ENCODE measurements around the gene FGF18.
A peak's percentile ranks its signal among the peaks of the same experiment; 100 is the strongest.

The FGF18 gene

GRCh38 chr5:171445644-171446516, 26.4 kb downstream of the FGF18 start:
- DNase-seq = no peak

- no peak for DNase-seq
Observed at GRCh38 chr5:171447226-171447625, 27.8 kb downstream of the FGF18 start.

GRCh38 chr5:171449426-171449825, 30.0 kb downstream of the FGF18 start:
- no peak for DNase-seq

GRCh38 chr5:171450423-171451331, 31.2 kb downstream of the FGF18 start:
- peak; percentile 21 for DNase-seq

GRCh38 chr5:171451421-171451820, 32.0 kb downstream of the FGF18 start:
- DNase-seq = no peak

- no peak for DNase-seq
Observed at GRCh38 chr5:171453056-171453725, 33.7 kb downstream of the FGF18 start.

- DNase-seq = no peak
Observed at GRCh38 chr5:171453988-171454387, 34.5 kb downstream of the FGF18 start.

GRCh38 chr5:171454549-171454948, 35.1 kb downstream of the FGF18 start:
- DNase-seq = no peak

GRCh38 chr5:171455522-171455921, 36.1 kb downstream of the FGF18 start:
- DNase-seq = no peak

GRCh38 chr5:171457208-171457981, 37.9 kb downstream of the FGF18 start:
- no peak for DNase-seq

- DNase-seq = no peak
Observed at GRCh38 chr5:171459839-171460238, 40.4 kb downstream of the FGF18 start.

GRCh38 chr5:171462136-171462927, 42.9 kb downstream of the FGF18 start:
- DNase-seq = no peak

- no peak for DNase-seq
Observed at GRCh38 chr5:171462928-171463861, 43.7 kb downstream of the FGF18 start.

GRCh38 chr5:171463862-171464229, 44.4 kb downstream of the FGF18 start:
- no peak for DNase-seq

- no peak for DNase-seq
Observed at GRCh38 chr5:171464829-171465228, 45.4 kb downstream of the FGF18 start.

GRCh38 chr5:171467107-171467506, 47.7 kb downstream of the FGF18 start:
- no peak for DNase-seq

GRCh38 chr5:171469326-171469725, 49.9 kb downstream of the FGF18 start:
- no peak for DNase-seq

GRCh38 chr5:171470420-171470819, 51.0 kb downstream of the FGF18 start:
- no peak for DNase-seq

GRCh38 chr5:171474230-171474813, 54.9 kb downstream of the FGF18 start:
- DNase-seq = no peak

GRCh38 chr5:171475596-171475995, 56.1 kb downstream of the FGF18 start:
- DNase-seq = no peak

All from activated CD8-positive, alpha-beta memory T cell treated with anti-CD3 and anti-CD28 coated beads, Interleukin-2, amount 50 U/mL, for 4 hours (primary cell).